ENCODE results near the gene TM6SF1. TPM values are rescaled to one million over a fixed set of nuclear protein-coding genes. Genes with fewer than 3 reads are reported as not detected.

TM6SF1 gene
- total and polyA plus RNA-seq, 4 experiments from 2014 or later, result 0.38 to 0.50 TPM; not detected in 2

DNA sequence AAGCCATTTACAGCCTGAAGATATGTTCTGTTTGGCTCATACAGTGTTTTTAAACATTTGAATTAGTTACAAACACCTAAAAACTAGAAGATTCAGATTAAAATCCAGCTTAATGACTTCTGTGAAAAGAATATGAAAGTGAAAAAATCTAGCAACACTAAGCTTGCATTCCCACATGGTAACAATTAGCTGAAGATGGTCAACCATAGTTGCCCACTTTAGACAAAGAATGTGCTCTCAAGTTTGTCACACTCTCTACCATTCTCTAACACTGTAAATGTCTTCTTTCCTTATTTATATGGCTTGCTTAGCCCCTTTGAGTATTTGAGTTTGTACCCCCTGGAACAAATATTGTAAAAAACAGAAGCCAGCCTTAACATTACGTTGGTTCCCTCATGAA, 67.4 kb downstream of the TM6SF1 start:
- H3K36me3 Mint-ChIP-seq, result no peaks in the 10 kb centered on the region
- H3K9me3 ChIP-seq (ENCODE audit: control insufficient read depth in 1 of 2, low read length in 2 of 2), result no peaks in the 10 kb centered on the region
- no peak overlapping the region for H3K27ac ChIP-seq (ENCODE audit: low read depth, low read length)
- H3K27me3 ChIP-seq (ENCODE audit: insufficient read depth, low read length), result no peaks in the 10 kb centered on the region
- H3K36me3 ChIP-seq (ENCODE audit: insufficient read depth, low read length), result no peaks in the 10 kb centered on the region
- no peak for DNase-seq
- H3K27me3 Mint-ChIP-seq, result peaks cover 8% of the 10 kb centered on the region in 2 donors
- H3K9me3 Mint-ChIP-seq, result peaks cover 0 to 3% (median 0%) of the 10 kb centered on the region in 8 donors
- no peaks in the 10 kb centered on the region for H3K4me1 Mint-ChIP-seq
- H3K4me1 ChIP-seq (ENCODE audit: insufficient read depth, low read length), result no peaks in the 10 kb centered on the region
- H3K4me3 Mint-ChIP-seq, result no peak overlapping the region
- intact Hi-C loops (cut with micrococcal nuclease), result no loop called here
- POLR2A ChIA-PET (ENCODE audit: partially characterized antibody), result no interaction called here
- no peak overlapping the region for H3K4me3 ChIP-seq (ENCODE audit: low read length in 2 of 2)
- no peak overlapping the region for H3K27ac Mint-ChIP-seq
- CTCF ChIA-PET (ENCODE audit: partially characterized antibody), result no interaction called here

DNA sequence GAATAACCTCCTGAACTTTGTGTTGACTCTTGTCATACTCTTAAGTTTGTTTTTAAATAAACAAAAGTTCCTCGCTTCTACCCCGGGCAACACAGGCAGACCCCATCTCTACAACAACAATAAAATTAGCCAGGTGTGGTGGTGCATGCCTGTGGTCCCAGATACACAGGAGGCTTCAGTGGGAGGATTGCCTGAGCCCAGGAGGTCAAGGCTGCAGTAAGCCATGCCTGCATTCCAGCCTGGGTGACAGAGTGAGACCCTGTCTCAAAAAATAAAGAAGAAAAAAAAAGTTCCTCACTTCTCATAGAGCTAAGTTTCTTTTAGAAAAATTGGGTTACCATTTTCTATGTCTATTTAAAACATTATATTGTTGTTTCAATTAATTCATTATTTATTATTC, 70.9 kb downstream of the TM6SF1 start:
- Histone ChIP-seq H3K27me3 (ENCODE audit: insufficient read depth, low read length) (no peaks in the 10 kb centered on the region), H3K4me1 (ENCODE audit: insufficient read depth, low read length) (no peaks in the 10 kb centered on the region), H3K27ac (ENCODE audit: low read depth, low read length) (no peak overlapping the region), H3K4me3 (ENCODE audit: low read length in 2 of 2) (no peak overlapping the region), H3K36me3 (ENCODE audit: insufficient read depth, low read length) (no peaks in the 10 kb centered on the region), H3K9me3 (ENCODE audit: control insufficient read depth in 1 of 2, low read length in 2 of 2) (no peaks in the 10 kb centered on the region)
- no peaks in the 10 kb centered on the region for H3K36me3 Mint-ChIP-seq
- no peak overlapping the region for H3K27ac Mint-ChIP-seq
- no peak overlapping the region for H3K4me3 Mint-ChIP-seq
- peaks cover 8% of the 10 kb centered on the region in 2 donors for H3K27me3 Mint-ChIP-seq
- intact Hi-C loops (cut with micrococcal nuclease), result no loop called here
- no peak for DNase-seq
- no peaks in the 10 kb centered on the region for H3K9me3 Mint-ChIP-seq
- POLR2A ChIA-PET (ENCODE audit: partially characterized antibody), result no interaction called here
- CTCF ChIA-PET (ENCODE audit: partially characterized antibody), result no interaction called here
- no peaks in the 10 kb centered on the region for H3K4me1 Mint-ChIP-seq

DNA sequence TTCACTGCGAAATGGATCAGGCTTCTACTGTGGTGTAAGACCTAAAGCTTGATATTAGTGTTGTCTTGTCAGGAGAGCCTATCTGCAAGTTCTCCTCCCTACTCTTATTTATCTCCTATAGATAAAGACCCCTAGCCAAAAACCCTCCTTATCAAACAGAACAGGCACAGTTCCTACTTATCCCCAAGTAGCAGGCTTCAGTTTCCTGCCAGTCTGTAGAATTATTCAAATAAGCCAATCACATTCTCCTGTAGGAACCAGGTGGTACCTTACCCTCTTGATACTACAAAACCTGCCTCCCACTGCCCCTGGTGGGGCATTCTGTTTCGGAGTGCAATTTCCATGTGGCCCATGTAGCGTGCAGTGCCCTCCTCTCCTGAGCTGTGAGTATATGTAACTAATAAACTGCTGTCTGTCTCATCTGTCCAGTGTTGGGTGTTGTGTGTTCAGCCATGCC, 71.5 kb downstream of the TM6SF1 start:
- intact Hi-C loops (cut with micrococcal nuclease), result no loop called here
- Mint-ChIP-seq H3K36me3 (no peaks in the 10 kb centered on the region), H3K4me1 (no peaks in the 10 kb centered on the region), H3K27ac (no peak overlapping the region), H3K9me3 (no peaks in the 10 kb centered on the region), H3K4me3 (no peak overlapping the region), H3K27me3 (peaks cover 8% of the 10 kb centered on the region in 2 donors)
- Histone ChIP-seq H3K27me3 (ENCODE audit: insufficient read depth, low read length) (no peaks in the 10 kb centered on the region), H3K9me3 (ENCODE audit: control insufficient read depth in 1 of 2, low read length in 2 of 2) (no peaks in the 10 kb centered on the region), H3K27ac (ENCODE audit: low read depth, low read length) (no peak overlapping the region), H3K4me3 (ENCODE audit: low read length in 2 of 2) (no peak overlapping the region), H3K36me3 (ENCODE audit: insufficient read depth, low read length) (no peaks in the 10 kb centered on the region), H3K4me1 (ENCODE audit: insufficient read depth, low read length) (no peaks in the 10 kb centered on the region)
- ChIA-PET POLR2A (ENCODE audit: partially characterized antibody) (no interaction called here), CTCF (ENCODE audit: partially characterized antibody) (no interaction called here)
- no peak for DNase-seq

DNA sequence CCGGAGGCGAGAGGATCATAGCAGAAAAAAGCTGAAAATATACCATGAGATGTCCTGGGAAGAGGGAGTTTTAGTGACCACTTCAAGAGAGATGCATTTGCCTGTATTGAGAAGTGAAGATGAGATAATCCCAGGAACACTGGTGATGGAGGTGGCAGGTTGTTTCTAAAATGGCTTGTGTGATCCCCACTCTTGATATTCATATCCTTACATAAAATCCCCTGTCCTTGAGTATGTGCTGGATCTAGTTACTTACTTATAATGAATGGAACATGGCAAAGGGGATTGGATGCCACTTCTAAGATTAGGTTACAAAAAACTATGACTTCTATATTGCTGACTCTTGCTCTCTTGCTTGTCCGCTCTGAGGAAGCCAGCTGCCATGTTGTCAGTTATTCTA, 78.1 kb downstream of the TM6SF1 start:
- intact Hi-C loops (cut with micrococcal nuclease), result no loop called here
- no peak for DNase-seq

More for the DNA sequence above, 78.1 kb downstream of the TM6SF1 start:
- no peaks in the 10 kb centered on the region for H3K9me3 Mint-ChIP-seq
- Histone ChIP-seq H3K4me1 (ENCODE audit: insufficient read depth, low read length) (no peaks in the 10 kb centered on the region), H3K9me3 (ENCODE audit: control insufficient read depth in 1 of 2, low read length in 2 of 2) (no peaks in the 10 kb centered on the region), H3K27ac (ENCODE audit: low read depth, low read length) (no peak overlapping the region), H3K27me3 (ENCODE audit: insufficient read depth, low read length) (no peaks in the 10 kb centered on the region), H3K36me3 (ENCODE audit: insufficient read depth, low read length) (no peaks in the 10 kb centered on the region), H3K4me3 (ENCODE audit: low read length in 2 of 2) (no peak overlapping the region)
- H3K27me3 Mint-ChIP-seq, result peaks cover 4 to 11% of the 10 kb centered on the region in 2 donors
- no peaks in the 10 kb centered on the region for H3K36me3 Mint-ChIP-seq
- H3K4me1 Mint-ChIP-seq, result no peaks in the 10 kb centered on the region
- no peak overlapping the region for H3K4me3 Mint-ChIP-seq
- no peak overlapping the region for H3K27ac Mint-ChIP-seq
- POLR2A ChIA-PET (ENCODE audit: partially characterized antibody), result no interaction called here
- CTCF ChIA-PET (ENCODE audit: partially characterized antibody), result interaction anchor here (1.0 kb wide), 1 partner anchor 63 kb away, joined by 4 read pairs; no protein-coding TSS in a partner anchor

Small RNAs within 50 kb of the gene (microRNA-seq; reads per million reads assigned to microRNA genes)
- gene MIR4515 (ENCODE audit: borderline microRNAs expressed, borderline number of aligned reads, borderline replicate concordance), result not detected

Other genes with a start within 250 kb of the TM6SF1 start
- 1 to 10 TPM; 6.1 to 6.5 TPM for gene HOMER2, start 154.9 kb upstream of the TM6SF1 start, total RNA-seq
- 1 to 10 TPM in 1 of 2 donors, not detected in 1; 1.5 TPM for gene HOMER2, start 154.9 kb upstream of the TM6SF1 start, polyA plus RNA-seq
- 10 to 100 TPM; 19.3 to 22.0 TPM for gene RAMAC, start 121.4 kb upstream of the TM6SF1 start, total RNA-seq
- gene RAMAC, start 121.4 kb upstream of the TM6SF1 start, polyA plus RNA-seq, result 10 to 100 TPM; 30.6 to 58.4 TPM
- gene C15orf40, start 96.0 kb upstream of the TM6SF1 start, total RNA-seq, result 10 to 100 TPM; 47.0 to 48.5 TPM
- gene C15orf40, start 96.0 kb upstream of the TM6SF1 start, polyA plus RNA-seq, result 10 to 100 TPM; 51.1 to 61.0 TPM
- 10 to 100 TPM; 36.5 to 39.6 TPM for gene BTBD1, start 40.4 kb upstream of the TM6SF1 start, total RNA-seq
- gene BTBD1, start 40.4 kb upstream of the TM6SF1 start, polyA plus RNA-seq, result 10 to 100 TPM; 49.0 to 54.9 TPM
- gene HDGFL3, start 100.2 kb downstream of the TM6SF1 start, total RNA-seq, result 1 to 10 TPM; 3.2 to 3.5 TPM
- 1 to 10 TPM; 1.7 to 6.5 TPM for gene HDGFL3, start 100.2 kb downstream of the TM6SF1 start, polyA plus RNA-seq
- not detected for gene BNC1, start 177.0 kb downstream of the TM6SF1 start, total RNA-seq
- not detected for gene BNC1, start 177.0 kb downstream of the TM6SF1 start, polyA plus RNA-seq

Measured in CD4-positive, alpha-beta memory T cell (primary cell).